H1 (cell line): ENCODE data around the gene MIB2. TPM values are rescaled to one million over a fixed set of nuclear protein-coding genes. Genes with fewer than 3 reads are reported as not detected.

ENCODE experiments used
- CTCF ChIA-PET: fragments of 300-600 bp; sonication (Branson Sonifier 250); formaldehyde crosslinking; loops from one replicate; lab custom pipeline; 2021; ENCODE audit not compliant: partially characterized antibody; lab: Charles Lee
- POLR2A ChIA-PET: fragments of 300-600 bp; sonication (Branson Sonifier 250); formaldehyde crosslinking; loops from one replicate; lab custom pipeline; 2021; ENCODE audit warnings: inconsistent platforms; ENCODE audit not compliant: partially characterized antibody; lab: Charles Lee
- DNase-seq, 2 experiments: peaks; one replicate each; pipeline versions ENCODE4 v3.0.0 to v3.0.0-alpha.2; 2010 to 2022; ENCODE audit warnings: low spot score in 2 of 2, low read depth in 1 of 2, mixed read lengths in 1 of 2
- FAIRE-seq: peaks from 2 replicates; lab custom pipeline; 2011; peaks lifted over from hg19 to GRCh38; lab: Jason Lieb, UNC
- H2AFZ ChIP-seq: 2 replicates; pipeline ENCODE4 v1.8.1; 2012; ENCODE audit warnings: low read length, inconsistent platforms
- H2AK5ac ChIP-seq: 2 replicates; pipeline ENCODE4 v1.6.1; 2013; ENCODE audit warnings: low read depth, low read length
- H2BK120ac ChIP-seq: replicated peaks from 2 replicates; pipeline ENCODE3; 2013; ENCODE audit warnings: low read depth, low read length, inconsistent platforms
- H2BK12ac ChIP-seq: 2 replicates; pipeline ENCODE4 v1.6.1; 2013; ENCODE audit warnings: low read depth, low read length
- H2BK15ac ChIP-seq: 2 replicates; pipeline ENCODE4 v1.6.1; 2013; ENCODE audit warnings: low read length
- H2BK20ac ChIP-seq: 2 replicates; pipeline ENCODE4 v1.6.1; 2013; ENCODE audit warnings: low read length
- H2BK5ac ChIP-seq: 2 replicates; pipeline ENCODE4 v1.6.1; 2013; ENCODE audit warnings: low read depth, low read length
- H3K14ac ChIP-seq: 2 replicates; pipeline ENCODE4 v1.6.1; 2013; ENCODE audit warnings: inconsistent platforms; ENCODE audit not compliant: insufficient read length
- H3K18ac ChIP-seq: 2 replicates; pipeline ENCODE4 v1.6.1; 2013; ENCODE audit warnings: low read length; ENCODE audit errors: extremely low read depth
- H3K23ac ChIP-seq: 2 replicates; pipeline ENCODE4 v1.6.1; 2013; ENCODE audit warnings: inconsistent platforms; ENCODE audit not compliant: insufficient read length
- H3K23me2 ChIP-seq: 2 replicates; pipeline ENCODE4 v1.6.1; 2013; ENCODE audit warnings: low read depth, low read length
- H3K27ac ChIP-seq: 2 replicates; pipeline ENCODE4 v1.6.1; 2011; ENCODE audit warnings: low read depth, low read length, inconsistent platforms
- H3K27me3 ChIP-seq, 4 experiments: replicated peaks in 1 of 4; 1 replicate in 1 of 4; 2 replicates in 3 of 4; pipeline versions ENCODE4 v1.6.1 to v1.8.1; 2011 to 2013; ENCODE audit warnings: low read length in 3 of 4, mild to moderate bottlenecking in 3 of 4, inconsistent platforms in 2 of 4, mixed read lengths in 2 of 4, moderate library complexity in 1 of 4; ENCODE audit not compliant: control insufficient read depth in 3 of 4, insufficient read depth in 3 of 4; ENCODE audit errors: extremely low read depth in 1 of 4
- H3K36me3 ChIP-seq, 4 experiments: 2 replicates each; pipeline versions ENCODE4 v1.6.1 to v1.8.1; 2011 to 2013; ENCODE audit warnings: mild to moderate bottlenecking in 4 of 4, low read length in 3 of 4, moderate library complexity in 2 of 4, control low read depth in 1 of 4, inconsistent platforms in 1 of 4; ENCODE audit not compliant: insufficient read depth in 4 of 4, control insufficient read depth in 2 of 4
- H3K4ac ChIP-seq: replicated peaks from 2 replicates; pipeline ENCODE3; 2013; ENCODE audit warnings: low read length, low read depth, mixed read lengths, inconsistent platforms; ENCODE audit not compliant: insufficient read length
- H3K4me1 ChIP-seq, 4 experiments: replicated peaks in 1 of 4; 1 replicate in 1 of 4; 2 replicates in 3 of 4; pipeline versions ENCODE4 v1.6.1 to v1.8.1; 2011 to 2013; ENCODE audit warnings: low read length in 3 of 4, inconsistent platforms in 2 of 4, mixed read lengths in 1 of 4; ENCODE audit not compliant: insufficient read depth in 4 of 4, control insufficient read depth in 3 of 4
- H3K4me2 ChIP-seq, 2 experiments: 2 replicates each; pipeline versions ENCODE4 v1.6.1 to v1.8.1; 2011 to 2013; ENCODE audit warnings: low read depth in 2 of 2, low read length in 2 of 2, control low read depth in 1 of 2, inconsistent platforms in 1 of 2, mild to moderate bottlenecking in 1 of 2; ENCODE audit not compliant: insufficient read depth in 1 of 2
- H3K4me3 ChIP-seq, 4 experiments: fragments of 200-600, 300-600 bp in 1 of 4; sonication (generic), shearing (Covaris generic), sonication (Bioruptor Twin) in 1 of 4; 2 replicates each; pipeline versions ENCODE4 v1.5.1 to v1.8.1; 2011 to 2016; ENCODE audit warnings: low read length in 4 of 4, low read depth in 3 of 4, control low read depth in 2 of 4, inconsistent platforms in 2 of 4, mild to moderate bottlenecking in 2 of 4, mixed read lengths in 1 of 4, moderate library complexity in 1 of 4; ENCODE audit not compliant: insufficient read depth in 2 of 4; ENCODE audit errors: extremely low read depth in 1 of 4
- H3K56ac ChIP-seq: replicated peaks from 2 replicates; pipeline ENCODE3; 2013; ENCODE audit warnings: low read depth, mild to moderate bottlenecking, mixed read lengths, low read length, inconsistent platforms; ENCODE audit not compliant: insufficient read length
- H3K79me1 ChIP-seq: 2 replicates; pipeline ENCODE4 v1.6.1; 2013; ENCODE audit warnings: low read depth, low read length, control low read depth
- H3K79me2 ChIP-seq, 2 experiments: 2 replicates each; pipeline versions ENCODE4 v1.6.1 to v1.8.1; 2012 to 2013; ENCODE audit warnings: low read length in 2 of 2, mild to moderate bottlenecking in 2 of 2, inconsistent platforms in 1 of 2; ENCODE audit not compliant: insufficient read depth in 2 of 2, control insufficient read depth in 1 of 2
- H3K9ac ChIP-seq, 4 experiments: replicated peaks in 1 of 4; 1 replicate in 1 of 4; 2 replicates in 3 of 4; pipeline versions ENCODE4 v1.6.1 to v1.8.1; 2011 to 2013; ENCODE audit warnings: low read depth in 3 of 4, low read length in 3 of 4, control low read depth in 2 of 4, mild to moderate bottlenecking in 2 of 4, moderate library complexity in 2 of 4, inconsistent platforms in 1 of 4; ENCODE audit errors: extremely low read depth in 1 of 4
- H3K9me3 ChIP-seq, 2 experiments: 2 replicates each; pipeline versions ENCODE4 v1.6.1 to v1.8.1; 2012 to 2013; ENCODE audit warnings: mild to moderate bottlenecking in 2 of 2, moderate library complexity in 2 of 2, control low read depth in 1 of 2, inconsistent platforms in 1 of 2, low read depth in 1 of 2, low read length in 1 of 2, mixed read lengths in 1 of 2; ENCODE audit not compliant: insufficient read depth in 2 of 2
- H4K20me1 ChIP-seq, 2 experiments: replicated peaks in 1 of 2; 2 replicates each; pipeline versions ENCODE3 to v1.8.1; 2011 to 2013; ENCODE audit warnings: inconsistent platforms in 2 of 2, low read length in 2 of 2, mild to moderate bottlenecking in 1 of 2; ENCODE audit not compliant: insufficient read depth in 2 of 2, control insufficient read depth in 1 of 2
- H4K5ac ChIP-seq: 2 replicates; pipeline ENCODE4 v1.6.1; 2013; ENCODE audit warnings: low read length, low read depth, mixed read lengths, inconsistent platforms; ENCODE audit not compliant: insufficient read length
- H4K8ac ChIP-seq: 2 replicates; pipeline ENCODE4 v1.8.0; 2013; ENCODE audit warnings: mild to moderate bottlenecking, moderate library complexity, low read length, inconsistent platforms; ENCODE audit not compliant: insufficient read depth; ENCODE audit errors: extremely low read depth
- H4K91ac ChIP-seq: replicated peaks from 2 replicates; pipeline ENCODE3; 2013; ENCODE audit warnings: low read length, mixed read lengths, inconsistent platforms; ENCODE audit not compliant: insufficient read length
- BACH1 ChIP-seq: IDR thresholded peaks from 2 replicates; pipeline ENCODE4 v1.6.1; 2012; ENCODE audit warnings: low read length, improper control_type of control experiment
- CBX5 ChIP-seq: fragments of 300-800, 300-1000 bp; sonication (generic); IDR thresholded peaks from 2 replicates; pipeline ENCODE4 v1.7.1; 2016; ENCODE audit warnings: antibody characterized with exemption, low read length, low read depth
- CHD1 ChIP-seq: IDR thresholded peaks from 2 replicates; pipeline ENCODE4 v1.6.1; 2012; ENCODE audit warnings: low read depth, low read length, improper control_type of control experiment
- FOSL1 ChIP-seq: IDR thresholded peaks from 2 replicates; pipeline ENCODE4 v1.6.1; 2011; ENCODE audit warnings: mild to moderate bottlenecking, low read depth, low read length, moderate library complexity; ENCODE audit not compliant: insufficient read depth
- GABPA ChIP-seq: IDR thresholded peaks from 2 replicates; pipeline ENCODE4 v1.6.1; 2011; ENCODE audit warnings: mild to moderate bottlenecking, low read length, moderate library complexity, borderline replicate concordance; ENCODE audit not compliant: insufficient read depth
- NANOG ChIP-seq: IDR thresholded peaks from 2 replicates; pipeline ENCODE4 v1.6.1; 2011; ENCODE audit warnings: low read length, low read depth, mild to moderate bottlenecking, inconsistent platforms; ENCODE audit not compliant: insufficient read depth, poor library complexity, severe bottlenecking
- POLR2AphosphoS5 ChIP-seq: IDR thresholded peaks from 2 replicates; pipeline ENCODE4 v1.6.1; 2011; ENCODE audit warnings: low read depth, low read length
- SIN3A ChIP-seq, 2 experiments: IDR thresholded peaks in 1 of 2; conservative IDR thresholded peaks in 1 of 2; 2 replicates each; pipeline ENCODE4 v1.6.1; 2011 to 2012; ENCODE audit warnings: low read length in 2 of 2, improper control_type of control experiment in 1 of 2, low read depth in 1 of 2, mild to moderate bottlenecking in 1 of 2
- SP2 ChIP-seq: IDR thresholded peaks from 2 replicates; pipeline ENCODE4 v1.6.1; 2012; ENCODE audit warnings: mild to moderate bottlenecking, low read length, inconsistent platforms
- TAF1 ChIP-seq: IDR thresholded peaks from 2 replicates; pipeline ENCODE4 v1.6.1; 2011; ENCODE audit warnings: mild to moderate bottlenecking, low read depth, low read length
- TAF7 ChIP-seq: optimal IDR thresholded peaks from 2 replicates; pipeline ENCODE3; 2011; ENCODE audit warnings: low read depth, mild to moderate bottlenecking, inconsistent platforms, low read length, moderate library complexity, borderline replicate concordance
- TCF12 ChIP-seq: IDR thresholded peaks from 2 replicates; pipeline ENCODE4 v1.6.1; 2011; ENCODE audit warnings: low read depth, mild to moderate bottlenecking, low read length
- WGBS, 2 experiments: shearing (Covaris generic) in 1 of 2; methylation state at CpG; one replicate each; pipeline versions ENCODE4 v1.1.6 to v1.1.7; 2013 to 2015; ENCODE audit warnings: low lambda C conversion rate in 2 of 2, mixed read lengths in 2 of 2, inconsistent platforms in 1 of 2, low coverage in 1 of 2, missing lambda C conversion rate in 1 of 2; ENCODE audit not compliant: insufficient replicate concordance in 2 of 2, insufficient coverage in 1 of 2, insufficient read length in 1 of 2; ENCODE audit errors: extremely low coverage in 1 of 2, missing lambda C conversion rate in 1 of 2; 5-methylcytosine and 5-hydroxymethylcytosine counted together
- polyA plus RNA-seq, 7 experiments: library from polyadenylated mRNA; depleted of rRNA in 3 of 7; stranded (reverse) in 5 of 7; unstranded in 2 of 7; fragments of >200 nt in 5 of 7; fragments of 200-250 nt in 2 of 7; gene quantifications; 1 replicate in 5 of 7; 2 replicates in 1 of 7; 4 replicates in 1 of 7; pipeline versions ENCODE4 v1.2.1 to v1.2.3, GENCODE V29; 2011 to 2013; ENCODE audit warnings: missing spikeins in 2 of 7, mixed read lengths in 2 of 7
- total RNA-seq: library from RNA; stranded (reverse); fragmentation: NEBNext Ultra II Directional; extraction: Animal tissue kit (Norgen Biotek cat#: 25700); gene quantifications from 2 replicates; pipeline ENCODE4 v1.2.1, GENCODE V29; 2021

The MIB2 gene
- total and polyA plus RNA-seq, 2 of the 8 experiments (the other 6 are each of a cell fraction or from before 2014, with no cell fraction given) = 32.5 to 60.0 TPM

- Histone ChIP-seq H3K9me3 (no peaks in the 10 kb centered on the region), H2BK5ac (no peak overlapping the region), H2BK120ac (no peak overlapping the region), H3K4me2 (peak overlapping the region; percentile 63 to 73), H3K4ac (no peak overlapping the region), H3K27me3 (peaks cover 8 to 23% (median 14%) of the 10 kb centered on the region in 4 experiments; a peak in 6 of 7 replicates), H3K79me1 (no peaks in the 10 kb centered on the region), H4K91ac (no peak overlapping the region), H2BK12ac (no peak overlapping the region), H3K56ac (no peak overlapping the region), H4K5ac (no peak overlapping the region), H3K18ac (peak overlapping the region; percentile 9; the same call in 1 of the 2 replicates), H2BK20ac (no peak overlapping the region), H2AFZ (no peak overlapping the region), H3K23ac (no peak overlapping the region), H3K23me2 (peaks cover 9% of the 10 kb centered on the region; the same call in 1 of the 2 replicates), H3K4me3 (peak overlapping the region; percentile 33 to 70 (median 44)), H2BK15ac (no peak overlapping the region), H3K27ac (no peak overlapping the region), H2AK5ac (no peak overlapping the region), H3K4me1 (peaks cover 0 to 6% (median 2%) of the 10 kb centered on the region in 4 experiments; a peak in 4 of 7 replicates), H4K20me1 (peaks cover 0 to 9% of the 10 kb centered on the region in 2 experiments), H3K9ac (peak overlapping the region in 1 of 4 experiments; percentile 67; a peak in 3 of 7 replicates), H3K14ac (no peak overlapping the region), H3K79me2 (no peaks in the 10 kb centered on the region), H3K36me3 (no peaks in the 10 kb centered on the region), H4K8ac (peak overlapping the region; percentile 51; the same call in 1 of the 2 replicates)
- 50% methylated on average over 10 of the region's 48 CpGs; no CpG with 5 or more reads in 1 of the 2 experiments for WGBS, 2 experiments
- POLR2A ChIA-PET = interaction anchor here (0.9 to 4.4 kb wide), 6 partner anchors 10 to 610 kb away, joined by 3 to 34 read pairs (median 5); partner anchors contain the start of gene MIB2
- no peak for FAIRE-seq
- CTCF ChIA-PET = interaction anchor here (1.0 to 3.8 kb wide), 3 partner anchors 9 to 51 kb away, joined by 3 to 21 read pairs (median 6); no protein-coding TSS in a partner anchor
- peak in 1 of 2 experiments; percentile 76 for DNase-seq
- TF ChIP-seq BACH1 (no peak), NANOG (no peak), CBX5 (no peak), POLR2AphosphoS5 (no peak), SP2 (no peak), SIN3A (conservative IDR thresholded peaks at IDR 0.05 in 1 of 2, IDR thresholded peaks at IDR 0.05 in 1 of 2; ENCODE audit: low read depth in 1 of 2, low read length in 2 of 2) (no peak), TAF1 (no peak), TAF7 (no peak), GABPA (no peak), CHD1 (no peak), FOSL1 (no peak), TCF12 (no peak)
Observed at GRCh38 chr1:1629430-1630190, 14.3 kb downstream of the MIB2 start.
